ENCODE results near the gene DEDD2. TPM values are rescaled to one million over a fixed set of nuclear protein-coding genes. Genes with fewer than 3 reads are reported as not detected.
A peak's percentile ranks its signal among the peaks of the same experiment; 100 is the strongest.

DEDD2 gene
- total RNA-seq, 2 experiments from 2014 or later: 41.3 to 42.2 TPM

- POLR2A ChIA-PET: no interaction called here
- peaks cover 10% of the 10 kb centered on the region for H3K4me1 Mint-ChIP-seq
- no peak overlapping the region for H3K4me3 Mint-ChIP-seq
- H3K27ac Mint-ChIP-seq: no peak overlapping the region
- H3K27me3 Mint-ChIP-seq: peaks cover 19% of the 10 kb centered on the region
- H3K36me3 Mint-ChIP-seq: no peaks in the 10 kb centered on the region
- ATAC-seq (ENCODE audit: low read depth): no peak
- no peaks in the 10 kb centered on the region for H3K9me3 Mint-ChIP-seq
- no peak for DNase-seq
Observed at GRCh38 chr19:42161616-42162263, 55.7 kb downstream of the DEDD2 start.

- no peak for DNase-seq
- POLR2A ChIA-PET: no interaction called here
- H3K4me1 Mint-ChIP-seq: peaks cover 12% of the 10 kb centered on the region
Observed at GRCh38 chr19:42159942-42160341, 57.5 kb downstream of the DEDD2 start.

GRCh38 chr19:42158926-42159325 lies 58.6 kb downstream of the DEDD2 start:
- no peaks in the 10 kb centered on the region for H3K36me3 Mint-ChIP-seq
- no peaks in the 10 kb centered on the region for H3K9me3 Mint-ChIP-seq
- DNase-seq (no peak), ATAC-seq (ENCODE audit: low read depth) (no peak)
- POLR2A ChIA-PET: no interaction called here
- no peak overlapping the region for H3K27ac Mint-ChIP-seq
- no peak overlapping the region for H3K4me3 Mint-ChIP-seq
- H3K4me1 Mint-ChIP-seq: peaks cover 20% of the 10 kb centered on the region
- H3K27me3 Mint-ChIP-seq: peaks cover 11% of the 10 kb centered on the region

More at GRCh38 chr19:42159942-42160341, 57.5 kb downstream of the DEDD2 start:
- ATAC-seq (ENCODE audit: low read depth): no peak
- H3K27ac Mint-ChIP-seq: no peak overlapping the region
- H3K36me3 Mint-ChIP-seq: no peaks in the 10 kb centered on the region
- no peaks in the 10 kb centered on the region for H3K9me3 Mint-ChIP-seq
- H3K27me3 Mint-ChIP-seq: peaks cover 14% of the 10 kb centered on the region
- no peak overlapping the region for H3K4me3 Mint-ChIP-seq

- peaks cover 22% of the 10 kb centered on the region for H3K4me1 Mint-ChIP-seq
- no peaks in the 10 kb centered on the region for H3K9me3 Mint-ChIP-seq
- H3K27me3 Mint-ChIP-seq: peaks cover 13% of the 10 kb centered on the region
- ATAC-seq (ENCODE audit: low read depth) (no peak), DNase-seq (no peak)
- POLR2A ChIA-PET: no interaction called here
- no peaks in the 10 kb centered on the region for H3K36me3 Mint-ChIP-seq
- no peak overlapping the region for H3K27ac Mint-ChIP-seq
- H3K4me3 Mint-ChIP-seq: no peak overlapping the region
Observed at GRCh38 chr19:42156571-42156970, 60.9 kb downstream of the DEDD2 start.

GRCh38 chr19:42155796-42156195 lies 61.7 kb downstream of the DEDD2 start:
- Mint-ChIP-seq H3K4me1 (peaks cover 22% of the 10 kb centered on the region), H3K27ac (no peak overlapping the region), H3K36me3 (no peaks in the 10 kb centered on the region), H3K9me3 (no peaks in the 10 kb centered on the region), H3K27me3 (peaks cover 6% of the 10 kb centered on the region), H3K4me3 (no peak overlapping the region)
- no peak for DNase-seq
- ATAC-seq (ENCODE audit: low read depth): no peak
- POLR2A ChIA-PET: interaction anchor here (0.9 to 1.5 kb wide), 2 partner anchors 43 to 61 kb away, joined by 3 to 4 read pairs; no protein-coding TSS in a partner anchor

- peak overlapping the region; percentile 80 for H3K27ac Mint-ChIP-seq
- DNase-seq: no peak
- no peaks in the 10 kb centered on the region for H3K9me3 Mint-ChIP-seq
- H3K27me3 Mint-ChIP-seq: peaks cover 5% of the 10 kb centered on the region
- POLR2A ChIA-PET: interaction anchor here (0.9 to 1.5 kb wide), 3 partner anchors 14 to 62 kb away, joined by 3 to 4 read pairs (median 3); no protein-coding TSS in a partner anchor
- peak; percentile 61 for ATAC-seq (ENCODE audit: low read depth)
- peak overlapping the region; percentile 63 for H3K4me3 Mint-ChIP-seq
- H3K4me1 Mint-ChIP-seq: peaks cover 20% of the 10 kb centered on the region
- no peaks in the 10 kb centered on the region for H3K36me3 Mint-ChIP-seq
Observed at GRCh38 chr19:42154471-42155323, 62.8 kb downstream of the DEDD2 start.

GRCh38 chr19:42153672-42154433 lies 63.6 kb downstream of the DEDD2 start:
- POLR2A ChIA-PET: no interaction called here
- H3K36me3 Mint-ChIP-seq: no peaks in the 10 kb centered on the region
- H3K4me1 Mint-ChIP-seq: peaks cover 26% of the 10 kb centered on the region
- H3K27ac Mint-ChIP-seq: peak overlapping the region; percentile 80
- ATAC-seq (ENCODE audit: low read depth): no peak
- DNase-seq: no peak
- H3K27me3 Mint-ChIP-seq: peaks cover 5% of the 10 kb centered on the region
- no peaks in the 10 kb centered on the region for H3K9me3 Mint-ChIP-seq
- peak overlapping the region; percentile 63 for H3K4me3 Mint-ChIP-seq

GRCh38 chr19:42152910-42153671 lies 64.4 kb downstream of the DEDD2 start:
- POLR2A ChIA-PET: no interaction called here

GRCh38 chr19:42151782-42152684 lies 65.4 kb downstream of the DEDD2 start:
- POLR2A ChIA-PET: no interaction called here
- H3K36me3 Mint-ChIP-seq: no peaks in the 10 kb centered on the region
- H3K4me3 Mint-ChIP-seq: no peak overlapping the region
- ATAC-seq (ENCODE audit: low read depth): no peak
- H3K4me1 Mint-ChIP-seq: peaks cover 36% of the 10 kb centered on the region
- no peak for DNase-seq
- no peak overlapping the region for H3K27ac Mint-ChIP-seq
- no peaks in the 10 kb centered on the region for H3K9me3 Mint-ChIP-seq
- H3K27me3 Mint-ChIP-seq: peaks cover 6% of the 10 kb centered on the region

More at GRCh38 chr19:42152910-42153671, 64.4 kb downstream of the DEDD2 start:
- Mint-ChIP-seq H3K4me1 (peaks cover 32% of the 10 kb centered on the region), H3K36me3 (no peaks in the 10 kb centered on the region), H3K9me3 (no peaks in the 10 kb centered on the region), H3K27me3 (peaks cover 4% of the 10 kb centered on the region), H3K27ac (no peak overlapping the region), H3K4me3 (no peak overlapping the region)
- no peak for ATAC-seq (ENCODE audit: low read depth)
- no peak for DNase-seq

GRCh38 chr19:42150911-42151361 lies 66.5 kb downstream of the DEDD2 start:
- no peak overlapping the region for H3K27ac Mint-ChIP-seq
- H3K27me3 Mint-ChIP-seq: peaks cover 9% of the 10 kb centered on the region
- no peak for DNase-seq
- no peaks in the 10 kb centered on the region for H3K36me3 Mint-ChIP-seq
- H3K4me1 Mint-ChIP-seq: peaks cover 36% of the 10 kb centered on the region
- no peaks in the 10 kb centered on the region for H3K9me3 Mint-ChIP-seq
- H3K4me3 Mint-ChIP-seq: no peak overlapping the region
- POLR2A ChIA-PET: no interaction called here
- ATAC-seq (ENCODE audit: low read depth): no peak

GRCh38 chr19:42150364-42150763 lies 67.1 kb downstream of the DEDD2 start:
- H3K4me1 Mint-ChIP-seq: peaks cover 33% of the 10 kb centered on the region
- H3K9me3 Mint-ChIP-seq: no peaks in the 10 kb centered on the region
- no peak overlapping the region for H3K27ac Mint-ChIP-seq
- no peaks in the 10 kb centered on the region for H3K36me3 Mint-ChIP-seq
- DNase-seq (no peak), ATAC-seq (ENCODE audit: low read depth) (no peak)
- H3K4me3 Mint-ChIP-seq: no peak overlapping the region
- H3K27me3 Mint-ChIP-seq: peaks cover 9% of the 10 kb centered on the region
- POLR2A ChIA-PET: no interaction called here

Data from activated naive CD8-positive, alpha-beta T cell treated with anti-CD3 and anti-CD28 coated beads, Interleukin-2, amount 10 ng/mL, durations not matched to agents 7 days and 5 days (primary cell).